ENCODE data around the gene CD72. TPM values are rescaled to one million over a fixed set of nuclear protein-coding genes. Genes with fewer than 3 reads are reported as not detected.

CD72 gene, protein sequence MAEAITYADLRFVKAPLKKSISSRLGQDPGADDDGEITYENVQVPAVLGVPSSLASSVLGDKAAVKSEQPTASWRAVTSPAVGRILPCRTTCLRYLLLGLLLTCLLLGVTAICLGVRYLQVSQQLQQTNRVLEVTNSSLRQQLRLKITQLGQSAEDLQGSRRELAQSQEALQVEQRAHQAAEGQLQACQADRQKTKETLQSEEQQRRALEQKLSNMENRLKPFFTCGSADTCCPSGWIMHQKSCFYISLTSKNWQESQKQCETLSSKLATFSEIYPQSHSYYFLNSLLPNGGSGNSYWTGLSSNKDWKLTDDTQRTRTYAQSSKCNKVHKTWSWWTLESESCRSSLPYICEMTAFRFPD
- 1 to 10 TPM in 1 of 2 donors, under 1 TPM in 1; 0.33 to 1.0 TPM for total RNA-seq

DNA sequence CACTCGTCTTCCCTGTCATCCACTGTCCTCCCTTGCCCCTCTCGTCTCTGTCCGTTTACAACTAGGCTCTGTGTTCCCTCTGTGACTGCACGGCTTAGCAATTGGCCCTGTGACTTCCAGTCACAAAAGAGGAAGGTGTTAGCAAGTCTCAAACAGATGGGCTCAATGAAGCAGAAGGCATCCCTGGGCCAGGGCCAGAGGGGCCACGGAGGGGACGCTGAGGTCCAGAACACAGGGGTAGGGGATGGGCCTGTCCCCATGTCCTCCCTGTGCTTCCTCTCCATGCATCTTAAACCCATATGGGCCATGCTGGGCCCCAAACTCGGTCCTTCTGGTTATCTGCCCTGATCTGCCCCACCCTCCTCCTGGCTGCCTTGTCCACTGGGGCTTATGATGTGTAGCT lies at the start of gene CD72:
Gene CD72 (minus strand): TSS at position 89 of the 403 bp plus-strand sequence. CDS start 110 bp downstream, outside the sequence.

DNA sequence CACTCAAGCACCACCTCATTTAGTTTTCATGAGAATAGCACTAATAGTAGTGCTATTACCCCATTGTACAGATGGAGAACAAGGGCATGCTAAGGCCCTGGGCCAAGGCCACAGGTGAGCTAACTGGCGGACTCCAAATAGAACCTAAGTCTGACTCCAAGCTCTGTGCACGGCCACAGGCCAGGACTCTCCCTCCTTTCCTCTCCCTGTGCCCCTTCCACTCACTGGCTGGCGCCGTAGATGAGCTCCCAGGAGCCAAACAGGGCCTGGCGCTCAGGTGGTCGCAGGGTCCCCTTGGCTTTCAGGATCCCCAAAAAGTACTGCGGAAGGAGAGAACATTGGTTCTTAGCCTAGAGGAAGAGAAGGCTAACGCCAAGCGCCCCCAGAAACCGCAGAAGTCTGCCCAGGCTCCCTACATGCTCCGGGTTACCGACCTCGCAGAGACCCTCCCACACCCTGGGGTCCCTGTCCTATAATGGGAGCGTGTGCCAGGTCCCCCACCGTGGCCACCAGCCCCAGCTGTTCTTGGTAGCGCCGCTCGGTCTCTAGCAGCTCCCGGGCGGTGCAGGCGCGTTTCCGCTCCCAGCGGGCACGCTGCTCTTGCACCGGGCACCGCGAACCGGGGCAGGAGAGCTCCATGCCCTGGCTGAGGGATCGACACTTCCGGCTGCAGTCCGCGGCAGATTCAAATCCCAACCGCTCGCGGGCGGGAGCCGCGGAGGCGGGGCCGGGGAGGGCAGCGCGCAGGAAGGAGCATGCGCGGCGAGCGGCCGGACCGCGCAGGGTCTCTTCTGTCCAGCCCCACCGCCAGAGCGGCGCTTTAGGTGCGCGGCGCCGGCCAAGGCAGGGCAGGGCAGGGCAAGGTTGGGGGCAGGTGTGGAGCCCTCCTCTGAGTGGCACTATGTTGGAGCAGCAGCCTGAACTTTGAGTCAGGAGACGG lies 46.6 kb upstream of the CD72 start, which contains the start of gene ARHGEF39:
Gene ARHGEF39 (minus strand): TSS at position 665 of the 940 bp plus-strand sequence. CDS start 26 bp downstream, at position 639.

DNA sequence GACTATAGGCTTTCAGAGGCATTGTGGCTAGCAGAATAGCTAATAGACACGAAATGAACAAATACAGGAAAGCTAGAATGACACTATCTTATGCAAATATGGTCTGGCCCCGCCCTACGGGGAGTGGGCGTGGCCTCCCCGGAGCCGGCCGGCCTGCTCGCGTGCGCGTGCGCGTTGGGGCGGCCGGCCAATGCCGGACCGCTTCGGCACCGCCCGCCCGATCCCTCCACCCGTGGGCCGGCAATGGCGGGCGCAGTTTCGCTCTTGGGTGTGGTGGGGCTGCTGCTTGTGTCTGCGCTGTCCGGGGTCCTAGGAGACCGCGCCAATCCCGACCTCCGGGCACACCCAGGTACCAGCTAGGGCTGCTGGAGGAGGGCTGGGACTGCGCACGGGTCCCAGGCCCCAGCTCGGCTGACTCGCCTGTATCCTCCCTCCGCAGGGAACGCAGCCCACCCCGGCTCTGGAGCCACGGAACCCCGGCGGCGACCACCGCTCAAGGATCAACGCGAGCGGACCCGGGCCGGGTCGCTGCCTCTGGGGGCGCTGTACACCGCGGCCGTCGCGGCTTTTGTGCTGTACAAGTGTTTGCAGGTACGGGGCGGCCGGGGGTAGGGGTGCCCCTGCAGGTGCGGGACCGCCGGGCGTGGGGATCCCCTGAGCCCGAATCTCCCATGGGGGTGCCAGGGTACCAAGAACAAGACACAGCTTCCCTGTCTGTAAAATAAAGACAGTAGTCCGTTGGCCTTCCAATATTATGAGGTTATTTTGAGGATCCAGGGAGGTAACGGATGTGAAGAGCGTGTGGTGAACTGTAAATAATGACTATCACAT lies 40.1 kb upstream of the CD72 start, which contains the start of gene CCDC107:
Gene CCDC107 (plus strand): TSS at position 156 of the 831 bp plus-strand sequence. CDS start 88 bp downstream, at position 244.

DNA sequence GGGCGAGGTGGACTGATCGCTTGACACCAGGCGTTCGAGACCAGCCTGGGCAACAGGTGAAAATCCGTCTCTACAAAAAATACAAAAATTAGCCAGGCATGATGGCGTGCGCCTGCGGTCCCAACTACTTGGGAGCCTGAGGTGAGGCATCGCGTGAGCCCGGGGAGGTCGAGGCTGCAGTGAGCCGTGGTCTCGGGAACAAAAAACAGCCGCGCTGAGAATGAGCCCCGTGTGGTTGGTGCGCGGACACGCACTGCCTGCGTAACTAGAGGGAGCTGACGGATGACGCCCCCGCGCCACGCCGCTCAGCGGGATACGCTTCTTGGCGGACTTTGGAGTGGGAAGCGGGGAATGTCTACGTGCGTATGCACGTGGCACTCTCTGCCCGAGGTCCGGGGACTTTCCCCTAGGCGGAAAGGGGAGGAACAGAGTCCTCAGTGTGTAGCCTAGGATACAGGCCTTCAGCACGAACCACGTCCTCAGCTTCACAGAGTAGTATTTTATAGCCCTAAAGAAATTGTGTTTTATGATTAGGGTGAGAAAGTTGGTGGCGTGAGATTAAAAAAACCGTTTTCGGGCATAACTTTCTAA lies 39.4 kb upstream of the CD72 start, which contains the start of gene RMRP:
Gene RMRP (minus strand): TSS at position 474 of the 591 bp plus-strand sequence.

DNA sequence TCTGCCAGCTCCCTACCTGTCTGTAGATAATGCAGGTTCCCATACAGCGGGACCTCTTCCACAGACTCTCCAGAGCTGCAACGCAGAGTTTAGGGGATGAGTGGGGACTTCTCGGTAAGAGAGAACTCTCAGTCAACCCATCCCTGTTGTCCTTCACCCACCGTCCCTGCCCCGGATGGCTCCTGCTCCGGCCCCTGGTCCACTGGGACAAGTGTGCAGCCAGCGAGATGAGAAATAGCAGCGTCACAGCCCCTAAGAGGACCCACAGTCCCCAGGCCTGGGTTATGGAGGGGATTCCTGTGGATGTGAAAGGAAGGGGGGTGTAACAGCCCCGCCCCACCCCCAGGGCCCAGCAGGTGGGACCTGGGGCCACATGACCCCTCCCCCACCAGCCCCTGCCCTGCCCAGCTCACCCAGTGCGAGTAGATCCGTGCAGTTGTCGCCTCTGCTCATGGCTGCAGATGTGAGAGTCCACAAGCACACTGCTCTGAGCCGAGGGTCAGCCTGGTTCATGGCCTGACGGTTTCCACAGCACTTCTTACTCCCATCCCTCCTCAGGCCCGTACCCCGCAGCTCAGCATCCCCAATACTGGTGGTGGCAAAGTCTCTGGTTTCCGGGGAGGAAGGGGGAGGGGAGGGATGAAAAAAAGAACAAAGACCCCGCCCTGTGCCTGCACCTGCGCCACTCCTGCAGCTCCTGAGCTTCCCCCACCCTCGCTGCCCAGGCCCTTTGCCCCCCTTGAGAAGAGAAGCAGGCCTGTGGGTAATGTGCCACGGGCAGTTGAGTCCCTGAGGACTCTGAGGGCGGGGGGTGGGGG lies 32.3 kb upstream of the CD72 start, which contains the start of gene SIT1:
Gene SIT1 (minus strand): TSS at position 591 of the 818 bp plus-strand sequence. CDS start 78 bp downstream, at position 513.

DNA sequence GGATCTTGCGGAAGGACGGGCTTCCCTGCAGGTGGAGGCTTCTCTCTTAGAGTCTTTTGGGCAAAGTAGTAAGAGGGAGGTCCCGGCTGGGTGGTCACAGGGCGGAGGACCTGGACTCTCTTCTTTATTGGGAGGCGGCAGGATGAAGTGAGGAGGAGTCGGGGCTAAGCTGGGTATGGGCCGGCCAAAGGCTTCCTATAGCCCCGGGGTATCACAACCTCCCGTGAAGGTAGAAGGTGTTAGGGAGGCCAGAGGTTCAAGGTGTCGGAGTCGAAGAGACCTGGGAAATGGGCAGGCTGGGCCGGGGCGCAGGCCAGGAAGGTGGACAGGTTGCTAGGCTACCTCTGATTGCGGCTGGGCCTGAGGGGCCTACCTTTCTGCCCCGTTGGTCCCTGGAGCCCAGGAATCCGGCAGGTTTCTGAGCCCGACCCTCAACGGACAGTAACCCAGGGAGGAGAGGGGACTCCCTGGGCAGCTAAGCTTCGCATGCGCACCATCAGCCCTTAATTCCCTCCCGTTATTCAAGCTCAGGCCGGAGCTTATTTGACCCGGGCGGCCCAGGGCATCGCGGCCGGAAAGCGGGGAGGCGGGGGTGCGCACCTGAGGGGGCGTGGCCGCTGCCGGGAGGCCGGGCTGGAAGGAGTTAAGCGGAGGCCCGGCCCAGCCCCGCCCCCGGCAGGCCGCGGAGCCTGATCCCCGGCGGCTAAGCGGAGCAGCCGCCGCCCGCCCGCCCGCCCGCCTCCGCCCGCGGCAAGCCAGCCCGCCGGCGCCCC lies 13.4 kb downstream of the CD72 start, which contains the start of gene TESK1:
Gene TESK1 (plus strand): TSS at position 685 of the 773 bp plus-strand sequence. CDS start 358 bp downstream, outside the sequence.

Small RNA genes lying within 50 kb of the gene (small RNA-seq; reads per million reads assigned to genes)
- gene MIR4667, result 0.04 to 0.29 reads per million in 2 donors
- gene RMRP, result 0 reads per million in 2 donors
- gene RPS29P17, result 0 reads per million in 2 donors

Other genes starting within 250 kb of the CD72 start
- 10 to 100 TPM; 12.4 to 13.0 TPM for gene RUSC2, start 128.3 kb downstream of the CD72 start, total RNA-seq
- gene TESK1, start 13.2 kb downstream of the CD72 start, total RNA-seq, result 10 to 100 TPM in 1 of 2 donors, 1 to 10 TPM in 1; 9.3 to 10.3 TPM
- gene SIT1, start 32.5 kb upstream of the CD72 start, total RNA-seq, result not detected
- over 10,000 TPM; 172,345 to 336,493 TPM for gene RMRP, start 39.6 kb upstream of the CD72 start, total RNA-seq
- 10 to 100 TPM in 1 of 2 donors, 1 to 10 TPM in 1; 9.3 to 11.4 TPM for gene CCDC107, start 39.9 kb upstream of the CD72 start, total RNA-seq
- 1 to 10 TPM; 1.7 to 7.0 TPM for gene ARHGEF39, start 46.8 kb upstream of the CD72 start, total RNA-seq
- not detected for gene CA9, start 55.5 kb upstream of the CD72 start, total RNA-seq
- 10 to 100 TPM in 1 of 2 donors, 1 to 10 TPM in 1; 4.5 to 34.0 TPM for gene TPM2, start 71.5 kb upstream of the CD72 start, total RNA-seq
- gene TLN1, start 113.8 kb upstream of the CD72 start, total RNA-seq, result 100 to 1,000 TPM; 135 to 143 TPM
- 10 to 100 TPM; 46.5 to 48.6 TPM for gene CREB3, start 114.3 kb upstream of the CD72 start, total RNA-seq
- gene GBA2, start 130.8 kb upstream of the CD72 start, total RNA-seq, result 10 to 100 TPM; 37.3 to 41.3 TPM
- gene RGP1, start 130.9 kb upstream of the CD72 start, total RNA-seq, result 10 to 100 TPM; 13.0 to 16.2 TPM
- not detected for gene MSMP, start 135.9 kb upstream of the CD72 start, total RNA-seq
- gene NPR2, start 173.2 kb upstream of the CD72 start, total RNA-seq, result 10 to 100 TPM; 10.7 to 17.3 TPM
- gene SPAG8, start 193.8 kb upstream of the CD72 start, total RNA-seq, result 1 to 10 TPM in 1 of 2 donors, under 1 TPM in 1; 0.67 to 1.0 TPM
- 10 to 100 TPM; 31.6 to 41.6 TPM for gene HINT2, start 196.6 kb upstream of the CD72 start, total RNA-seq
- not detected for gene FAM221B, start 210.3 kb upstream of the CD72 start, total RNA-seq
- gene TMEM8B, start 210.8 kb upstream of the CD72 start, total RNA-seq, result 1 to 10 TPM in 1 of 2 donors, under 1 TPM in 1; 0.33 to 1.7 TPM